ENCODE results near the gene ZNF200. TPM values are rescaled to one million over a fixed set of nuclear protein-coding genes. Genes with fewer than 3 reads are reported as not detected.

ZNF200 gene
- total and polyA plus RNA-seq, 2 donors (not counting 3 experiments of a cell fraction or from before 2014, with no cell fraction given) = 2.8 to 10.0 TPM

GRCh38 chr16:3195975-3196374 lies 39.0 kb downstream of the ZNF200 start:
- Histone ChIP-seq H3K9ac (replicated peaks; ENCODE audit: extremely low read depth, insufficient read depth, low read length) (no peak overlapping the region), H3K36me3 (ENCODE audit: control insufficient read depth in 2 of 2, extremely low read depth in 1 of 2, insufficient read depth in 2 of 2, low read length in 2 of 2) (no peaks in the 10 kb centered on the region), H3K79me2 (ENCODE audit: control insufficient read depth, insufficient read depth, low read length) (no peaks in the 10 kb centered on the region), H3K9me1 (replicated peaks; ENCODE audit: control insufficient read depth, extremely low read depth, insufficient read depth, low read length) (no peaks in the 10 kb centered on the region), H2AFZ (ENCODE audit: low read depth, low read length) (no peak overlapping the region), H3K9me3 (replicated peaks; ENCODE audit: control insufficient read depth, insufficient read depth, low read length) (no peaks in the 10 kb centered on the region), H3K27me3 (ENCODE audit: control insufficient read depth in 2 of 2, insufficient read depth in 2 of 2, low read length in 2 of 2) (peaks cover 4 to 6% of the 10 kb centered on the region in 2 experiments), H3K4me2 (ENCODE audit: insufficient read depth, low read length) (no peak overlapping the region), H3K4me1 (ENCODE audit: control insufficient read depth, extremely low read depth, insufficient read depth, low read length) (peaks cover 3% of the 10 kb centered on the region), H4K20me1 (replicated peaks; ENCODE audit: control insufficient read depth, extremely low read depth, insufficient read depth, low read length) (no peaks in the 10 kb centered on the region), H3K27ac (ENCODE audit: insufficient read depth, low read depth, low read length) (no peak overlapping the region), H3K4me3 (replicated peaks in 1 of 3; ENCODE audit: insufficient read depth in 1 of 3, low read depth in 1 of 3, low read length in 3 of 3) (no peak overlapping the region)
- CTCF ChIA-PET = no interaction called here
- dilution Hi-C loops (cut with MboI; ENCODE audit: extremely low pct_ligation_motif_present, low sequenced_read_pairs) (no loop called here), intact Hi-C loops (cut with micrococcal nuclease) (no loop called here)
- POLR2A ChIA-PET = no interaction called here
- TF ChIP-seq JUN (IDR thresholded peaks at IDR 0.05; ENCODE audit: borderline replicate concordance, insufficient read depth, insufficient read length, low read depth) (no peak), MAX (IDR thresholded peaks at IDR 0.05; ENCODE audit: insufficient read depth, insufficient read length) (no peak), POLR2A (IDR thresholded peaks at IDR 0.05; ENCODE audit: low read depth, low read length) (no peak), GATA2 (IDR thresholded peaks at IDR 0.05; ENCODE audit: insufficient read depth, insufficient read length, low read depth, low read length) (no peak), CTCF (IDR thresholded peaks at IDR 0.05; ENCODE audit: extremely low read depth in 1 of 2, insufficient read depth in 1 of 2, low read depth in 1 of 2, low read length in 2 of 2) (no peak), EZH2 (IDR thresholded peaks at IDR 0.05; ENCODE audit: borderline replicate concordance, low read depth, low read length, severe bottlenecking) (no peak), POLR2AphosphoS5 (IDR thresholded peaks at IDR 0.05; ENCODE audit: insufficient read depth, low read depth, low read length) (no peak), MYC (IDR thresholded peaks at IDR 0.05; ENCODE audit: low read depth, low read length) (no peak), FOS (IDR thresholded peaks at IDR 0.05; ENCODE audit: borderline replicate concordance, insufficient read depth, low read length) (no peak)
- FAIRE-seq = no peak
- no TSS peak for BruUV-seq (replicated peaks)
- no peak for DNase-seq (ENCODE audit: low read depth, low spot score)

Measured in endothelial cell of umbilical vein (primary cell).